HG03558 (cell line): Measurements from ENCODE around the gene C12orf54.
"Not testable (repeated sequence)": the region's sequence is repeated elsewhere in the genome, so short reads cannot be mapped to it uniquely, and the experiment has no call there.

Experiments used
- ATAC-seq: cut with Tn5 transposase; IDR thresholded peaks from one replicate; pipeline ENCODE4 v1.9.1; 2021; ENCODE audit warnings: moderate number of reproducible peaks; ENCODE audit not compliant: unreplicated experiment; ENCODE audit errors: extremely low read depth

Gene C12orf54

DNA sequence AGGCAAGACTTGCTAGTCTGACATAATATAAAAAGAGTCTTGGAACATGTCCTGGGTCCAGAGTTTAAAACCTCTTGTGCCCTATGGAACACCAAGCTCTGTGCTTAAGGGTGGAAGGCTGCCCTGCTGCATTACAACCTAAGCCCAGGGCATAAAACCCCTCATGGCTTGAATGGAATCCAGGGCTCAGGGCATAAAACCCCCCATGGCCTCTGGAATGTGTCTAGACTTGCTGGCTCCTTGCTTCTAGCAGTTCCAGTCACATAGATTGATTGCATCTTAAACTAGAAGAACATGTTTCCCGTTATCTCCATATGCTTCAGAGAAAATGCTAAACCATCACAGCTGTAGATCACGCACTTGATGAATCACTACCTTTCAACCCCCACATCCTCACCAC lies 24.5 kb downstream of the C12orf54 start:
- ATAC-seq = not testable (repeated sequence)

DNA sequence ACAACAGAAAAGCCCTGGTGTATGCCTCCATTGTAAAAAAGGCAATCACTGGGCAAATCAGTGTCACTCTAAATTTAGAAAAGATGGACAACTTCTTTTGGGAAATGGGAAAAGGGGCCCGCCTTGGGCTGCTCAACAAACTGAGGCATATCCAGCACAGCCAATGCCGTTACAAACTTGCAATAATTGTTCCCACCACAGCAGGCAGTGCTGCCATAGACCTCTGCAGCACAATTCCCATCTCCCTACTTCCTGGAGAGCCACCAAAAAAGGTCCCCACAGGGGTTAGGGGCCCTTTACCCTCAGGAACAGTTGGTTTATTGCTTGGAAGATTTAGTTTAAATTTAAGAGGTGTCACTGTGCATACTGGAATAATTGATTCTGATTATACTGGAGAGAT lies 26.7 kb downstream of the C12orf54 start:
- ATAC-seq = no peak

DNA sequence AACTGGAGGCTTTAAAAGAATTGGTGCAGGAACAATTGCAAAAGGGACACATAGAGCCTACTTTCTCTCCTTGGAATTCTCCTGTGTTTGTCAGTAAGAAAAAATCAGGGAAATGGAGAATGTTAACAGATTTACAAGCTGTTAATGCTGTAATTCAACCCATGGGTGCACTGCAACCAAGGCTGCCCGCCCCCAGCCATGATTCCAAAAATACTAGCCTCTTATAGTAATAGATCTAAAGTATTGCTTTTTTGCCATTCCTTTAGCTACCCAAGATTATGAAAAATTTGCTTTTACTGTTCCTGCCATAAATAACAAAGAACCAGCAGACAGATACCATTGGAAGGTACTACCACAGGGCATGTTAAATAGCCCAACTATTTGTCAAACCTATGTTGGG lies 27.8 kb downstream of the C12orf54 start:
- no peak for ATAC-seq

DNA sequence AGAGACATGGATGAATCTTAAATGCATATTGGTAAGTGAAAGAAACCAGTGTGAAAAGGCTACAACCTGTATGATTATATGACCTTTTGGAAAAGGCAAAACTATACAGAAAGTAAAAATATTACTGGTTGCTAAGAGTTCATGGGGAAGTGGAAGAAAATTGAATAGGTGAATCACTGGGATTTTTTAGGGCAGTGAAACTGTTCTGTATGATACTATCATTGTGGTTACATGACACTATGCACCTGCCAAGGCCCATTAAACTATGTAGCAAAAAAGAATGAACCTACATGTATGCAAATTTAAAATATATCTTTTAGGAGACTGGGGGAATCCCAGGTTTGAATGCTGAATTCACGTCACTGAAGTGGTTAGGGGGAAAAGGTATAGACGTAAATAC lies 30.6 kb downstream of the C12orf54 start:
- peak; percentile 83 for ATAC-seq

DNA sequence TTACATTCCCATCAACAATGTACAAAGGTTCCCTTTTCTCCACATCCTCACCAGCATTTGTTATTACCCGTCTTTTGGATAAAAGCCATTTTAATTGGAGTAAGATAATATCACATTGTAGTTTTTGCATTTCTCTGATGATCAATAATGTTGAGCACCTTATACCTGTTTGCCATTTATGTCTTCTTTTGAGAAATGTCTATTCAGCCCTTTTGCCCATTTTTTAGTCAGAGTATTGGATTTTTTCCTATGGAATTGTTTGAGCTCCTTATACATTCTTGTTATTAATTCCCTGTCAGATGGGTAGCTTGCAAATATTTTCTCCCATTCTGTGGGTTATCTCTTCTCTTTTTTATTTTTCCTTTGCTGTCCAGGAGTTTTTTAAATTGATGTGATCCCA lies 32.4 kb downstream of the C12orf54 start:
- no peak for ATAC-seq

DNA sequence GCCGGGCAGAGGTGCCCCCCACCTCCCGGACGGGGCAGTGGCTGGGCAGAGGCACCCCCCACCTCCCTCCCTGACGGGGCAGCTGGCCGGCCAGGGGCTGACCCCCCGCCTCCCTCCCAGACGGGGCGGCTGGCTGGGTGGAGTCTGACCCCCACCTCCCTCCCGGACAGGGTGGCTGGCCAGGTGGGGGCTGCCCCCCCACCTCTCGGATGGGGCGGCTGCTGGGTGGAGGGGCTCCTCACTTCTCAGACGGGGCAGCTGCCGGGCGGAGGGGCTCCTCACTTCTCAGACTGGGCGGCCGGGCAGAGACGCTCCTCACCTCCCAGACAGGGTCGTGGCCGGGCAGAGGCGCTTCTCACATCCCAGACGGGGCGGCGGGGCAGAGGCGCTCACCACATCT lies 38.1 kb downstream of the C12orf54 start:
- not testable (repeated sequence) for ATAC-seq

DNA sequence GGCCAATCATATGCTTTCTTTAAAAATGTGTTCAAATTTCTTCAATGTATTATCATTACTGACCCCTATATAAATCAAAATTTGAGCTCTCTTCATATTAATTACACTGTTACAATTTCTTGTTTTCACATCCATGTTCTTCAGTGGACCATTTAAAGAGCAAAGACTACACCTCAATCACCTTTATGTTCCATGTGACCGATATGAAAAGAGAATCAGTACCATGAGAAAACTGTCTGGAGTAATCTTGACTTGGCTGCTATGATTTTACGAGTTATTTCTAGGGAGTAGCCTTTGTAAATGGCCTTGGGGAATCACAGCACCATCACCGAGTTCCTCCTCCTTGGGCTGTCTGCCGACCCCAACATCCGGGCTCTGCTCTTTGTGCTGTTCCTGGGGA lies 43.0 kb downstream of the C12orf54 start, which contains the start of gene OR8S1:
TSS of gene OR8S1 (plus strand) at position 301 of the 400 bp plus-strand sequence. CDS start at position 301, 0 bp downstream.
- ATAC-seq = no peak

DNA sequence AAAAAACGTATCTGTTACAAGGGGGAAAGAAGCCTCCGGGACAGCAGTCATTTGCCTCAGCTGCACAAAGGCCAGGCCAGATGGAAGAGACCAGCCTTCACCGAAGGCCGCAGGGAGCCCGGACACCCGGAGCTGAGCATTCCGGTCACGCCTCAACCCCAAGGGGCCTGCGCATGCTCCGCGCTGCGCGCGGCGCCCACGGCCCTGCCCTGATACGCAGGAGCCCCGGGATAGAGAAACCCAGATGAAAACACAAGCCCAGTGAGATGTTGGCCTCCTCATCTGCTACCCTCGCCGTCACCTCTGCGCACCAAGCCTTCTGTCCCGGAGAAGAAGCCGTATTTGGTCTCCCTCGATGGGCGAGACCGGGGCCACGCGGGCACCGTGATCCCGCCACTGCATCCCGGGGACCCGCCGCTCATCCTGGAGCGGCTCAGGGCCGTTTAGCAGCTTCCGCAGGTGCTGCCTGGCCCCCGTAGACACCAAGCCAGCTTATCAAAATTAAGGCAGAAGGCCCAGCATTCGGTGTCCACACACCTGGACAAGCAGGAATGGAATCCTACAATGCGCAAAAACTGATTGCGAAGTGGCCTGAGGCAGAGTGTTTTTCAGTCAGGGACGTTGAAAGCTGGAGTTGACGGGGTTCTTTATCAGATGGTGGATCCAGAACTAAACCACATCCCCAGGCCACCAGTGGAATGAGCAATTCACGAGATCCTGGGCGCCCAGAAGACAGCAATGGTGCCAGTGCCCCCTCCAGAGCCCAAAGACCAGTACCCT lies 45.8 kb downstream of the C12orf54 start:
- ATAC-seq = no peak

DNA sequence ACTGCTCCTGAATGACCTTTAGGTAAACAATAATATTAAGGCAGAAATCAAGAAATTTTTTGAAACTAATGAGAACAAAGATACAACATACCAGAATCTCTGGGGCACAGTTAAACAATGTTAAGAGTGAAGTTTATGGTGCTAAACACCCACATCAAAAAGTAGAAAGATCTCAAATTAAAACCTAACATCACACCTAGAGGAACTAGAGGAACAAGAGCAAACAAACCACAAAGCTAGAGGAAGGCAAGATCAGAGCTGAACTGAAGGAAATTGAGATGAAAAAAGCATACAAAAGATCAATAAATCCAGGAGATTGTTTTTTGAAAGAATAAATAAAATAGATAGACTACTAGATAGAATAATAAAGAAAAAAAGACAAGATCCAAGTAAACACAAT lies 50.3 kb downstream of the C12orf54 start:
- no peak for ATAC-seq

DNA sequence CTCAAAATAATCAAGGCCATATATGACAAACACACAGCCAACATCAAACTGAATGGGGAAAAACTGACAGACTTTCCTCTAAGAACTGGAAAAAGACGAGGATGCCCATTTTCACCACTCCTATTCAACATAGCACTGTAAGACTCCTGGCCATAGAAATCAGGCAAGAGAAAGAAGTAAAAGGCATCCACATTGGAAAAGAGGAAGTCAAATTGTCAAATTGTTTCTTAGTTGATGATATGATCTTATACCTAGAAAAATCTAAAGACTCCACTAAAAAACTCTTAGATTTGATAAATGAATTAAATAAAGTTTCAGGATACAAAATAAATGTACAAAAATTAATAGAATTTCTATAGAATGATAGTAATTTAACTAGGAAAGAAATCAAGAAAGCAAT lies 54.3 kb downstream of the C12orf54 start:
- no peak for ATAC-seq

DNA sequence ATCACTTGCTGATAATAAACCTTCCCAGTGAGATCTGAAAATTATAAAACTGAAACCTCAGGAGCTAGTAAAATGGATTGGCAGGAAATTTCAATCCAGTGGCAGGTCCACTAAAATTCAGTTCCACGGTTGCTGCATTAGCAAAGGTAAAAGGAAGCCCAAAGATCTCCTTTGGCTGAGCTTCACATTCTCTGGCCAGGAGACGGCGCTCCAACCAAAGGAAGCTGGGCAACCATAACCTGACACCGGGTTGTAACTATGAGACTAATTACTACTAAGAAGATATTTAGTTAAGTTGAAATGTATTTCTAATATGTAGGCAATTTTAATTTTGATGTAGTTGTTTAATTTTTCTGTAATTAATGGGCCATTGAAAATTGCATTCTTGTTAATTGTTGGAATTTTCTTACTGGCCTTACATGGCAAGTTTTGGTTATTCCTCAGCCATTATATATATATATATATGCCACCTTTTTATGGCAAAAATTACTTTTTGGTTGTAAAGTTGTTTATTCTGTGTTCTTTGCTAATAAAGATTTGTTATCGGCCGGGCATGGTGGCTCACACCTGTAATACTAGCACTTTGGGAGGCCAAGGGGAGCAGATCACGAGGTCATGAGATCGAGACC lies 60.1 kb downstream of the C12orf54 start:
- ATAC-seq = no peak

DNA sequence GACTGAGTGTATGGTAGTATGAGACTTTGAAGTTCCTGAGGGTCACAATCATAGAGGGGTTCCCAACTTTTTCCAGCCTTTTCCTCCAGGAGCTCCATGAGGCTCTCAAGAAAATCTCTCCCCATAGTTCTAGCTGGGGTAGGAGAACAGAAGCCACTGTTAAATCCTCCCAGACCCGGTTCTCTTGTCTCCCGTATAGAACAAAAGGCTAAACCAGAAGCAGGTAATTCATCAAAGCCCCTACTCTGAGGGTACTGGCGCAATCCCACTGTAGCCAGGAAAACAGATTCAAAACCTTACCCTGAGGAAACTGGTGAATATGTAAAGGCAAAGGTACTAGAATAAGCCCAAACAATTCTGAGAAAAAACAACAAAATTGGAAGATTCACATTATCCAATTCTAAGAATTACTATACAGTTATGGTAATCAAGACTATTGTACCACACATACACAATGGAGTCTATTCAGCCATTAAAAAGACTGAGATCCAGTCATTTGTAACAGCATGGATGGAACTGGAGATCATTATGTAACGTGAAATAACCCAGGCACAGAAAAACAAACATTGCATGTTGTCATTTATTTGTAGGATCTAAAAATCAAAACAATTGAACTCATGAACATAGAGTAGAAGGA lies 63.7 kb downstream of the C12orf54 start:
- no peak for ATAC-seq
